Cardiac fibroblast (primary cell): ENCODE data around the gene TCEAL1.

Source experiments
- DNase-seq, 2 donors: peaks; one replicate each; pipeline versions ENCODE4 v3.0.0 to v3.0.0-alpha.2; 2010; ENCODE audit warnings: low read depth in 2 of 2
- H3K4me3 ChIP-seq, 2 donors: replicated peaks in 1 of 2; 1 replicate in 1 of 2; 2 replicates in 1 of 2; pipeline ENCODE4 v1.5.1; 2011; ENCODE audit warnings: low read depth in 2 of 2, low read length in 2 of 2, mild to moderate bottlenecking in 2 of 2, moderate library complexity in 1 of 2
- CTCF ChIP-seq: IDR thresholded peaks from one replicate; pipeline ENCODE4 v1.5.1; 2011; ENCODE audit warnings: low read depth, mild to moderate bottlenecking, low read length, inconsistent platforms

The TCEAL1 gene

GRCh38 chrX:103616676-103617186 is 12.0 kb upstream of the TCEAL1 start:
- TF ChIP-seq CTCF, result no peak
- no peak overlapping the region for H3K4me3 ChIP-seq
- no peak for DNase-seq

- H3K4me3 ChIP-seq, result no peak overlapping the region
- no peak for TF ChIP-seq CTCF
- no peak for DNase-seq
Measured at GRCh38 chrX:103624111-103624510, 4.7 kb upstream of the TCEAL1 start.

GRCh38 chrX:103626855-103627254 is 1.9 kb upstream of the TCEAL1 start:
- DNase-seq, result peak in 1 of 2 donors; percentile 65
- TF ChIP-seq CTCF, result no peak
- H3K4me3 ChIP-seq, result no peak overlapping the region

GRCh38 chrX:103629318-103630170 is 769 bp downstream of the TCEAL1 start:
- peak overlapping the region; percentile 60 to 61 for H3K4me3 ChIP-seq
- peak; percentile 50 for TF ChIP-seq CTCF
- DNase-seq, result peak; percentile 60 to 76

GRCh38 chrX:103630171-103630511 is 1.4 kb downstream of the TCEAL1 start:
- DNase-seq, result no peak
- TF ChIP-seq CTCF, result no peak
- H3K4me3 ChIP-seq, result peak overlapping the region; percentile 60 to 61

GRCh38 chrX:103631145-103631544 is 2.4 kb downstream of the TCEAL1 start:
- TF ChIP-seq CTCF, result no peak
- no peak for DNase-seq
- H3K4me3 ChIP-seq, result no peak overlapping the region
